ENCODE measurements around the gene PARD6A.

PARD6A gene

DNA sequence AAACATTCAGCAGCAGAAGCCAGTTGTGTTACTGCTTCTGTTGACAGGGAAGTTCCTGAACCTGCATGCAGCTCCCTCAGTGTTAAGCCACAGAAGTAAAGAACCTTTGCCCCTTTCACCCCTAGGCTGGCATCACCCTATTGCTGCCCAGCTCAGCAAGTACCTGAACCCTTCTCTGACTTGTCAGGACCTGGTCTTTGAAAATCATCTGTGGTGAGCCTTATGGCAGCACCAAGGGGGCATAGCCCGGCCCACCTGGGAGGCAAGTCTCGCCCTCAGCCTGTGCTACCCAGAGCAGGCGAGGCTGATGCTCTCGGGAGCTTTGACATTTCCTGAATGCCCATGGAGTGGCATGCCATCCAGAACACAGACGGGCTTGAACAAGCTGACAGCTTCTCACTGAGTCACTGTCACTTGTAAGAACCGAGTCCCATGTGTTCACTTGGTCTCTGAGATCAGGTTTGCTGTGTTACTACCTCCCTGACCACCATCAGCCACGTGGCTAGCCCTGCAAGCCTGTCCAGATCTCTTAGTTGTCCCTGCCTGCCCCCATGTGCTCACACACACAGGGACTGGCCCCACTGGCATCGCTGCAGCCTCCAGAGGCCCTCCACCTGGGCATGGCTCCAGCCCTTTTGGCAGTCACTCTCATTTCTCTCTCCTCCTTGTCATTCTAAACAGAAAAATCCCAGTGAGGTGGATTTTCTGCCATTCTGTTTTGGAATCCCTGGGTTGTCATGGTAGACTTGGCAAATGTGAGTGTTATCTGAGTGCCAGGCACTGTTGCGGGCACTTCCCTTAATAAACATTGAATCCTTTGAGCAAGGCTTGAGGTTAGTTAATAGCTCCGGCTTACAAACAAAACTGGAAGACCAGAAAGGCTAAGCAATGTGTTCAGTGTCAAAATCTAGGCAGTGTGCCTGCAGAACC, 18.7 kb upstream of the PARD6A start:
- peaks cover 9% of the 10 kb centered on the region; the same call in 1 of the 2 replicates for H4K20me1 ChIP-seq (ENCODE audit: insufficient read depth, low read length)
- ATAC-seq (ENCODE audit: insufficient read depth, low read depth) (no peak), DNase-seq (no peak)
- H3K4me1 ChIP-seq (ENCODE audit: insufficient read depth, low read length): peaks cover 32% of the 10 kb centered on the region
- H3K9ac ChIP-seq (ENCODE audit: low read depth, low read length): no peak overlapping the region
- no peak overlapping the region for H3K27ac ChIP-seq (ENCODE audit: low read length)
- no peaks in the 10 kb centered on the region for H3K27me3 ChIP-seq (ENCODE audit: insufficient read depth, low read length, poor library complexity)
- peaks cover 27% of the 10 kb centered on the region for H3K79me2 ChIP-seq (ENCODE audit: insufficient read depth, low read length)
- peaks cover 39% of the 10 kb centered on the region for H3K36me3 ChIP-seq (ENCODE audit: insufficient read depth, low read length)
- no peak overlapping the region for H3K4me3 ChIP-seq (ENCODE audit: low read depth in 1 of 2, low read length in 2 of 2)
- no peaks in the 10 kb centered on the region for H3K9me3 ChIP-seq (ENCODE audit: insufficient read depth, low read length, severe bottlenecking)
- no peak overlapping the region for H3K4me2 ChIP-seq (ENCODE audit: insufficient read depth, low read length)
- H2AFZ ChIP-seq (ENCODE audit: low read depth, low read length): no peak overlapping the region
- TF ChIP-seq EZH2 (IDR thresholded peaks at IDR 0.05; ENCODE audit: borderline replicate concordance, low read depth, low read length, severe bottlenecking): no peak
- TF ChIP-seq, protein P1, sequence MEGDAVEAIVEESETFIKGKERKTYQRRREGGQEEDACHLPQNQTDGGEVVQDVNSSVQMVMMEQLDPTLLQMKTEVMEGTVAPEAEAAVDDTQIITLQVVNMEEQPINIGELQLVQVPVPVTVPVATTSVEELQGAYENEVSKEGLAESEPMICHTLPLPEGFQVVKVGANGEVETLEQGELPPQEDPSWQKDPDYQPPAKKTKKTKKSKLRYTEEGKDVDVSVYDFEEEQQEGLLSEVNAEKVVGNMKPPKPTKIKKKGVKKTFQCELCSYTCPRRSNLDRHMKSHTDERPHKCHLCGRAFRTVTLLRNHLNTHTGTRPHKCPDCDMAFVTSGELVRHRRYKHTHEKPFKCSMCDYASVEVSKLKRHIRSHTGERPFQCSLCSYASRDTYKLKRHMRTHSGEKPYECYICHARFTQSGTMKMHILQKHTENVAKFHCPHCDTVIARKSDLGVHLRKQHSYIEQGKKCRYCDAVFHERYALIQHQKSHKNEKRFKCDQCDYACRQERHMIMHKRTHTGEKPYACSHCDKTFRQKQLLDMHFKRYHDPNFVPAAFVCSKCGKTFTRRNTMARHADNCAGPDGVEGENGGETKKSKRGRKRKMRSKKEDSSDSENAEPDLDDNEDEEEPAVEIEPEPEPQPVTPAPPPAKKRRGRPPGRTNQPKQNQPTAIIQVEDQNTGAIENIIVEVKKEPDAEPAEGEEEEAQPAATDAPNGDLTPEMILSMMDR (IDR thresholded peaks at IDR 0.05; ENCODE audit: borderline replicate concordance, extremely low read depth, low read length, poor library complexity, severe bottlenecking): no peak

- Histone ChIP-seq H3K9me3 (ENCODE audit: insufficient read depth, low read length, severe bottlenecking) (no peaks in the 10 kb centered on the region), H3K27ac (ENCODE audit: low read length) (peak overlapping the region; percentile 96), H3K4me1 (ENCODE audit: insufficient read depth, low read length) (peaks cover 35% of the 10 kb centered on the region), H3K4me2 (ENCODE audit: insufficient read depth, low read length) (peak overlapping the region; percentile 70), H3K27me3 (ENCODE audit: insufficient read depth, low read length, poor library complexity) (no peaks in the 10 kb centered on the region), H3K4me3 (ENCODE audit: low read depth in 1 of 2, low read length in 2 of 2) (peak overlapping the region in 1 of 2 experiments; percentile 59; a peak in 2 of 4 replicates), H3K79me2 (ENCODE audit: insufficient read depth, low read length) (peaks cover 31% of the 10 kb centered on the region), H2AFZ (ENCODE audit: low read depth, low read length) (peak overlapping the region; percentile 86), H4K20me1 (ENCODE audit: insufficient read depth, low read length) (peaks cover 3% of the 10 kb centered on the region; the same call in 1 of the 2 replicates), H3K36me3 (ENCODE audit: insufficient read depth, low read length) (peaks cover 38% of the 10 kb centered on the region), H3K9ac (ENCODE audit: low read depth, low read length) (peak overlapping the region; percentile 96)
- ATAC-seq (ENCODE audit: insufficient read depth, low read depth) (no peak), DNase-seq (no peak)
- TF ChIP-seq, protein P1 (IDR thresholded peaks at IDR 0.05; ENCODE audit: borderline replicate concordance, extremely low read depth, low read length, poor library complexity, severe bottlenecking): no peak
- TF ChIP-seq EZH2 (IDR thresholded peaks at IDR 0.05; ENCODE audit: borderline replicate concordance, low read depth, low read length, severe bottlenecking): no peak
Measured at GRCh38 chr16:67644038-67644437, 16.7 kb upstream of the PARD6A start.

GRCh38 chr16:67645397-67646121, 15.2 kb upstream of the PARD6A start:
- Histone ChIP-seq H3K9ac (ENCODE audit: low read depth, low read length) (peak overlapping the region; percentile 96), H3K4me1 (ENCODE audit: insufficient read depth, low read length) (peaks cover 35% of the 10 kb centered on the region), H3K27ac (ENCODE audit: low read length) (peak overlapping the region; percentile 96), H4K20me1 (ENCODE audit: insufficient read depth, low read length) (peaks cover 3% of the 10 kb centered on the region; the same call in 1 of the 2 replicates), H3K27me3 (ENCODE audit: insufficient read depth, low read length, poor library complexity) (no peaks in the 10 kb centered on the region), H3K79me2 (ENCODE audit: insufficient read depth, low read length) (peaks cover 33% of the 10 kb centered on the region), H3K4me3 (ENCODE audit: low read depth in 1 of 2, low read length in 2 of 2) (peak overlapping the region; percentile 57 to 59; a peak in 3 of 4 replicates), H3K9me3 (ENCODE audit: insufficient read depth, low read length, severe bottlenecking) (no peaks in the 10 kb centered on the region), H2AFZ (ENCODE audit: low read depth, low read length) (peak overlapping the region; percentile 86), H3K36me3 (ENCODE audit: insufficient read depth, low read length) (peaks cover 48% of the 10 kb centered on the region), H3K4me2 (ENCODE audit: insufficient read depth, low read length) (peak overlapping the region; percentile 70)
- TF ChIP-seq EZH2 (IDR thresholded peaks at IDR 0.05; ENCODE audit: borderline replicate concordance, low read depth, low read length, severe bottlenecking): no peak
- TF ChIP-seq, protein P1 (IDR thresholded peaks at IDR 0.05; ENCODE audit: borderline replicate concordance, extremely low read depth, low read length, poor library complexity, severe bottlenecking): no peak
- peak; percentile 42 for DNase-seq
- peak; percentile 33 for ATAC-seq (ENCODE audit: insufficient read depth, low read depth)
